Coronary artery (tissue), 2 donors: Measurements from ENCODE around the gene CTTNBP2.

Experiments
- DNase-seq: peaks from one replicate; pipeline ENCODE4 v3.0.0-alpha.2; 2017; ENCODE audit warnings: low spot score
- H3K27ac ChIP-seq, 2 donors: fragments of 200-600 bp; sonication (generic); one replicate each; pipeline ENCODE4 v1.5.1; 2016 to 2019
- H3K4me3 ChIP-seq: fragments of 200-600 bp; sonication (generic); 2 replicates; pipeline ENCODE4 v1.5.1; 2016; ENCODE audit warnings: mild to moderate bottlenecking, moderate library complexity
- CTCF ChIP-seq: fragments of 200-600 bp; sonication (generic); IDR thresholded peaks from one replicate; pipeline ENCODE4 v1.5.1; 2019; ENCODE audit warnings: antibody characterized with exemption

CTTNBP2 gene

GRCh38 chr7:117873310-117874190 lies at the start of gene CTTNBP2:
TSS of gene CTTNBP2 (minus strand) at chr7:117873441. CDS start at chr7:117873415, 26 bp downstream.
- no peak for TF ChIP-seq CTCF
- Histone ChIP-seq H3K4me3 (peak within 1 kb of the TSS; percentile 86), H3K27ac (peak within 1 kb of the TSS; percentile 64 to 84)
- DNase-seq, result peak; percentile 73

GRCh38 chr7:117916309-117916708 lies 43.1 kb upstream of the CTTNBP2 start:
- Histone ChIP-seq H3K27ac (no peak overlapping the region), H3K4me3 (no peak overlapping the region)
- DNase-seq, result no peak
- TF ChIP-seq CTCF, result no peak

- no peak for DNase-seq
- Histone ChIP-seq H3K27ac (no peak overlapping the region), H3K4me3 (no peak overlapping the region)
- no peak for TF ChIP-seq CTCF
Observed at GRCh38 chr7:117912421-117912820, 39.2 kb upstream of the CTTNBP2 start.

GRCh38 chr7:117908031-117908795 lies 35.0 kb upstream of the CTTNBP2 start:
- H3K4me3 ChIP-seq, result no peak overlapping the region
- H3K27ac ChIP-seq, result no peak overlapping the region
- no peak for DNase-seq
- TF ChIP-seq CTCF, result no peak

- no peak overlapping the region for H3K27ac ChIP-seq
- TF ChIP-seq CTCF, result no peak
- no peak overlapping the region for H3K4me3 ChIP-seq
- DNase-seq, result no peak
Observed at GRCh38 chr7:117907049-117907640, 33.9 kb upstream of the CTTNBP2 start.

- TF ChIP-seq CTCF, result no peak
- no peak for DNase-seq
- no peak overlapping the region for H3K27ac ChIP-seq
- H3K4me3 ChIP-seq, result no peak overlapping the region
Observed at GRCh38 chr7:117902314-117902889, 29.2 kb upstream of the CTTNBP2 start.
